ENCODE results near the gene PACSIN3. TPM values are rescaled to one million over a fixed set of nuclear protein-coding genes. Genes with fewer than 3 reads are reported as not detected.

PACSIN3 gene
- total RNA-seq, 4 donors from 2014 or later = 1.2 to 13.9 (median 9.8) TPM

DNA sequence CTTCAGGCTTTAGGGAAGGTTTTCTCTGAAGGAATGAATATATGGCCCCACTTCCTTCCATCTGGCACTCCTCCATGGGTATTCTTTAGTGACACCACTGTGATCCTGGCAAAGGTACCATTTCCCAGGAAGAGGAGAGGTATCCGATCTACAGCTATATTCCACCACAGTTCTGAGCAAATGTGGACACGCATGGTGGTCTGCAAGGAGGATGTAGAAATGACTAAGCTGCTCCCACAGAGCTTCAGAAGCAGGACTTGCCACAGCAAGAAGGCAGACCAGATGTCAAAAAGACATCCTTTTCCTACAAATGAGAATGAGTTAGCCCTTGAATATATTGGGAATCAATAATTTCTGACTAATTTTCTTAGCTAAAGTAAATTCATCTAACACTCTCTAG, 55.1 kb downstream of the PACSIN3 start:
- TF ChIP-seq POLR2AphosphoS5 (IDR thresholded peaks at IDR 0.05) (no peak), POLR2A (IDR thresholded peaks at IDR 0.05) (no peak), EP300 (IDR thresholded peaks at IDR 0.05; ENCODE audit: low read depth) (no peak)
- TF ChIP-seq, protein P1, sequence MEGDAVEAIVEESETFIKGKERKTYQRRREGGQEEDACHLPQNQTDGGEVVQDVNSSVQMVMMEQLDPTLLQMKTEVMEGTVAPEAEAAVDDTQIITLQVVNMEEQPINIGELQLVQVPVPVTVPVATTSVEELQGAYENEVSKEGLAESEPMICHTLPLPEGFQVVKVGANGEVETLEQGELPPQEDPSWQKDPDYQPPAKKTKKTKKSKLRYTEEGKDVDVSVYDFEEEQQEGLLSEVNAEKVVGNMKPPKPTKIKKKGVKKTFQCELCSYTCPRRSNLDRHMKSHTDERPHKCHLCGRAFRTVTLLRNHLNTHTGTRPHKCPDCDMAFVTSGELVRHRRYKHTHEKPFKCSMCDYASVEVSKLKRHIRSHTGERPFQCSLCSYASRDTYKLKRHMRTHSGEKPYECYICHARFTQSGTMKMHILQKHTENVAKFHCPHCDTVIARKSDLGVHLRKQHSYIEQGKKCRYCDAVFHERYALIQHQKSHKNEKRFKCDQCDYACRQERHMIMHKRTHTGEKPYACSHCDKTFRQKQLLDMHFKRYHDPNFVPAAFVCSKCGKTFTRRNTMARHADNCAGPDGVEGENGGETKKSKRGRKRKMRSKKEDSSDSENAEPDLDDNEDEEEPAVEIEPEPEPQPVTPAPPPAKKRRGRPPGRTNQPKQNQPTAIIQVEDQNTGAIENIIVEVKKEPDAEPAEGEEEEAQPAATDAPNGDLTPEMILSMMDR (IDR thresholded peaks at IDR 0.05) = no peak
- WGBS, 2 donors (ENCODE audit: low coverage in 1 of 2) = 77 to 100% methylated on average over 1 to 2 of the region's 2 CpGs
- no peak overlapping the region for H3K27ac ChIP-seq
- DNase-seq = no peak
- intact Hi-C loops (cut with DNase I; ENCODE audit: low total_unique reads) = no loop called here
- no peaks in the 10 kb centered on the region for H3K27me3 ChIP-seq
- no peaks in the 10 kb centered on the region for H3K9me3 ChIP-seq
- no peak overlapping the region for H3K4me3 ChIP-seq
- peaks cover 0 to 8% (median 4%) of the 10 kb centered on the region in 4 donors for H3K4me1 ChIP-seq
- no peaks in the 10 kb centered on the region for H3K36me3 ChIP-seq
- in situ Hi-C loops (cut with MboI; ENCODE audit: low pct_ligation_motif_present in 1 of 4, low pct_unique_long_range_greater_than_20kb in 1 of 4, low sequenced_read_pairs in 3 of 4) = no loop called here

DNA sequence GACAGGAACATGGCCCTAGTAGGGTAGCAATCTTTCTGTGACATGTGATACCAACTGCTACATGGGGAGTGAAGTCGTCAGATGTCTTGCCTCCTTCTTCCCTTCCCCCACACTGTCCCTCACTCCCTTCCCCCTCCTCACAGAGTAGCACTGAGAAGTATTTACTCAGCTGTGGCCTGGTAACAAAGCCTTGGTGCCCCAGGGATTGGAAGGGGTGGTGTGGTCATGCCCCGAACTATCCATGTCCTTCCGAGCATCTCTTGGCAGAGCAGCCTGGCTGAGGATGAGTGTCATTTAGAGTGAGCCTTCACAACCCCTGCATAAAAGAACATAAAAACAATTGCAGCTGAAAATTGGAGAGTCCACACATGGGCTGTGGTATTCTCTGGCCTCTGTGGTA, 55.7 kb downstream of the PACSIN3 start:
- H3K4me3 ChIP-seq = no peak overlapping the region
- H3K4me1 ChIP-seq = peaks cover 0 to 8% (median 4%) of the 10 kb centered on the region in 4 donors
- 88% methylated on average over 3 of the region's 3 CpGs; no CpG with 5 or more reads in 1 of the 2 donors for WGBS, 2 donors (ENCODE audit: low coverage in 1 of 2)
- no peaks in the 10 kb centered on the region for H3K27me3 ChIP-seq
- TF ChIP-seq POLR2AphosphoS5 (IDR thresholded peaks at IDR 0.05) (no peak), EP300 (IDR thresholded peaks at IDR 0.05; ENCODE audit: low read depth) (no peak)
- TF ChIP-seq, protein P1 (IDR thresholded peaks at IDR 0.05) = no peak
- no peaks in the 10 kb centered on the region for H3K9me3 ChIP-seq
- in situ Hi-C loops (cut with MboI; ENCODE audit: low pct_ligation_motif_present in 1 of 4, low pct_unique_long_range_greater_than_20kb in 1 of 4, low sequenced_read_pairs in 3 of 4) = no loop called here
- no peak overlapping the region for H3K27ac ChIP-seq
- H3K36me3 ChIP-seq = no peaks in the 10 kb centered on the region
- intact Hi-C loops (cut with DNase I; ENCODE audit: low total_unique reads) = no loop called here
- no peak for DNase-seq

Small RNAs within 50 kb of the gene (small RNA-seq; reads per million reads assigned to genes)
- gene MIR6745 = 0 reads per million in 4 donors

Other genes with a start within 250 kb of the PACSIN3 start
- gene CSTPP1, start 249.7 kb downstream of the PACSIN3 start, total RNA-seq = 10 to 100 TPM; 18.3 to 27.0 (median 24.6) TPM
- gene ARFGAP2, start 9.6 kb downstream of the PACSIN3 start, total RNA-seq = 100 to 1,000 TPM; 123 to 213 (median 132) TPM
- gene DDB2, start 28.5 kb upstream of the PACSIN3 start, total RNA-seq = 10 to 100 TPM in 3 of 4 donors, 1 to 10 TPM in 1; 8.6 to 45.4 (median 28.6) TPM
- gene ACP2, start 62.4 kb upstream of the PACSIN3 start, total RNA-seq = 100 to 1,000 TPM in 1 of 4 donors, 10 to 100 TPM in 3; 66.3 to 120 (median 88.9) TPM
- gene NR1H3, start 71.6 kb upstream of the PACSIN3 start, total RNA-seq = 100 to 1,000 TPM in 3 of 4 donors, 10 to 100 TPM in 1; 28.7 to 124 (median 113) TPM
- 100 to 1,000 TPM in 1 of 4 donors, 10 to 100 TPM in 3; 64.3 to 285 (median 71.8) TPM for gene MADD, start 83.7 kb upstream of the PACSIN3 start, total RNA-seq
- gene MYBPC3, start 166.3 kb upstream of the PACSIN3 start, total RNA-seq = not detected
- 10 to 100 TPM in 2 of 4 donors, 1 to 10 TPM in 2; 7.1 to 35.5 (median 17.2) TPM for gene SPI1, start 192.1 kb upstream of the PACSIN3 start, total RNA-seq
- 10 to 100 TPM; 19.9 to 56.9 (median 43.1) TPM for gene SLC39A13, start 222.2 kb upstream of the PACSIN3 start, total RNA-seq
- gene PSMC3, start 240.0 kb upstream of the PACSIN3 start, total RNA-seq = 100 to 1,000 TPM in 2 of 4 donors, 10 to 100 TPM in 2; 56.5 to 252 (median 91.4) TPM

All from transverse colon (tissue), 4 donors.